NCI-H748 (cell line): ENCODE measurements around the gene ZNF655.
A peak's percentile ranks its signal among the peaks of the same experiment; 100 is the strongest.
"Not testable (repeated sequence)": the region's sequence is repeated elsewhere in the genome, so short reads cannot be mapped to it uniquely, and the experiment has no call there.

Experiments used
- DNase-seq: peaks from one replicate; lab custom pipeline; 2025; ENCODE audit not compliant: unreplicated experiment; lab: John Stamatoyannopoulos, UW

The ZNF655 gene

DNA sequence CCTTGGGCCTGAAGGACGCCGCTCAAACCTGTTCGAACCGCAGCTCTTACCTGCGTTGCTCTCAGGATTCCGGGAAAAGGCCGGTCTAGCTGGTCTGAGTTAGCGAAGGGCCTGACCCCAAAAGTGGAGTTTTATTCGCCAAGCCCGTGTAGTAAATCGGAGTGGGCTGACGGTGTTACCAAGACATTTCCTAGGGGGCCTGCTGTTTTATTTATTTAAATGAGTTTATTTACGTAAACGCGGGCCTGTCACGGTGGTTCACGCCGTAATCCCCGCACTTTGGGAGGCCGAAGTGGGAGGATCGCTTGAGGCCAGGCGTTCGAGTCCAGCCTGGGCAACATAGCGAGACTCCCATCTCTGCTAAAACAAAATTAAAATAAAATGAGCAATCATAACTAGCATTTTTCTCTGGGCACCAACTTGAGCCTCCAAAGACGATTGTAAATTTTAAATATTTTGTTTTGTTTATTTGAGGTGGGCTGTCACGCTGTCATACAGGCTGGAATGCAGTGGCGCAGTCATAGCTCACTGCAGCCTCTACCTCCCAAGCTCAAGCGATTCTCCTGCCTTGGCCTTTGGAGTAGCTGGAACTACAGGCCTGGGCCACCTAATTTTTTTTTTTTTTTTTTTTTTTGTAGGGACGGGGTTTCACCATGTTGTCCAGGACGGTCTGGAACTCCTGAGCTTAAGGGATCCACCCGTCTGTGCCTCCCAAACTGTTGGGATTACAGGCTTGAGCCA lies 903 bp downstream of the ZNF655 start:
- DNase-seq, result peak; percentile 54

- no peak for DNase-seq
These were observed 2.6 kb downstream of the ZNF655 start for GRCh38 chr7:99560834-99561736.

GRCh38 chr7:99561737-99562051 lies 3.3 kb downstream of the ZNF655 start:
- DNase-seq, result no peak

- DNase-seq, result no peak
These were observed 3.8 kb downstream of the ZNF655 start for GRCh38 chr7:99562114-99562784.

DNA sequence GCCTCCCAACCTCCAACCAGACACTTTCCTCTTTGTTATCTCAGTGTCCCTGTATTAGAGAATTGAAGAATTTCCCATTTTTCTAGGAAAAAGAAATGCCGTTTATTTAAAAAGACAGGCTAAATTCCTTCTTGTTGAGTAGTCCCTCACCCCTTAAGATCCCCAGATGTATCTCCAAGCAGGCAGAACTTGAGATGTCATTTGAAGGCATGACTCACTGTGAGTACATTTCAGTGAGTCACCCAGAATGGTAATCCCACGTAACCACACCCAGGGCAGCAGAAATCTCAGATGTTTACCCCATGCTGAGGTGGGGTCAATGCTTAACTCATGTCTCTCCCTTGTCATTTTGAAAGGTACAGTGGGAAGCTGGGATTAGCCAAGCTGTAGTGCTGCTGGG lies 4.4 kb downstream of the ZNF655 start:
- no peak for DNase-seq

GRCh38 chr7:99563650-99564049 lies 5.2 kb downstream of the ZNF655 start:
- DNase-seq, result no peak

- not testable (repeated sequence) for DNase-seq
These were observed 10.3 kb downstream of the ZNF655 start for GRCh38 chr7:99568770-99569169.

GRCh38 chr7:99571768-99572167 lies 13.3 kb downstream of the ZNF655 start:
- DNase-seq, result no peak

DNA sequence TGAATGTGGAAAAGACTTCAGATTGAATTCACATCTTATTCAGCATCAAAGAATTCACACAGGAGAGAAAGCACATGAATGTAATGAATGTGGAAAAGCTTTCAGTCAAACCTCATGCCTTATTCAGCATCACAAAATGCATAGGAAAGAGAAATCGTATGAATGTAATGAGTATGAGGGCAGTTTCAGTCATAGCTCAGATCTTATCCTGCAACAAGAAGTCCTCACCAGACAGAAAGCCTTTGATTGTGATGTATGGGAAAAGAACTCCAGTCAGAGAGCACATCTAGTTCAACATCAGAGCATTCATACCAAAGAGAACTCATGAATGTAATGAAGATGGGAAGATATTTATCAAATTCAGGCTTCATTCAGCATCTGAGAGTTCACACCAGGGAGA lies 14.8 kb downstream of the ZNF655 start:
- DNase-seq, result no peak

DNA sequence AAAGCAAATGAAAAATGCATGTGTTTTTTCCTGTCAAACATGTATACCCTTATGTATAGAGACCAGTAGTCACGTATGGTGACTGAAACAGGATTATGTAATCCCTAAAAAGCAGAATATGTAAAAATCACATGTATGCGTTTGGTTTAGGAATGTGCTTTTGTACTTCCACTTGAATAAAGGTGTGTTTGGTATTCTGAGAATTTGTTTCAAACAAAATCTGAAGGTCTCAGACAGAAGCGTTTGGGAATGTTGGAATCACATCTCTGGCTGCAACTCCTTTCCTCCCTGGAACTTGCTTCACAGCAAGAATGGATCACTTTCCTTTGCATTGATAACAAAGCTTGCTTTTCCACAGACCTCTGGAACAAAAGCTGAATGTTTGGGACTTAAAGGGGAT lies 17.8 kb downstream of the ZNF655 start:
- no peak for DNase-seq

DNA sequence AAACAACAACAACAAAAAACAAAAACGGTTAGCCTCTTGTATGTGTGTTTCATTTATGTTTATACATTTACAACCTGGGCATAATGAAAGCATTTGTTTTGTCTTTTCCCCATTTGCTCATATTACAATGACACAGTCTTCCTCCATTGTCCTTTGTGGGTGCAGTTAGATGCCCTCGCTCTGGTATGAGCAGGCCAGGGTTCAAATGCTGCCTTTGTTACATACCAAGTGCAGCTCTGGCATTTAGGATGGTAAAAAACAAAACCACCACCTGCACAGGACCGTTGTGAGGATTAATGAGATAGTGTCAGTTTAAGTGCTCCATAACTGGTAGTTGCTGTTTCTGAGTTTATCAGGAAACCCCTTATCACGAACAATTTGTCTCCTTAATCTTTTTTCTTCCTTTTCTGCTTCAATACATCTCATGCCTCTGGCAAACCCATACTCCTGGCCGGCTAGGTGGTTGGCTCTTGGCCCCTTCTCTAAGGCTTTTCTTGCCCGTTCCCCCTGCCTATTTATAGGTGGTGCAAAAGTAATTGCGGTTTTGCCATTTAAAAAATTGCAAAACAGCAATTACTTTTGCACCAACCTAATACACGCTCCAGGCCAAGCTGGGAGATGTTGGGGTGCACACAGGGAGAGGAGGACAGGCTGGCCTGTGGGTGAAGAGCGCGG lies 21.0 kb downstream of the ZNF655 start:
- DNase-seq, result no peak

DNA sequence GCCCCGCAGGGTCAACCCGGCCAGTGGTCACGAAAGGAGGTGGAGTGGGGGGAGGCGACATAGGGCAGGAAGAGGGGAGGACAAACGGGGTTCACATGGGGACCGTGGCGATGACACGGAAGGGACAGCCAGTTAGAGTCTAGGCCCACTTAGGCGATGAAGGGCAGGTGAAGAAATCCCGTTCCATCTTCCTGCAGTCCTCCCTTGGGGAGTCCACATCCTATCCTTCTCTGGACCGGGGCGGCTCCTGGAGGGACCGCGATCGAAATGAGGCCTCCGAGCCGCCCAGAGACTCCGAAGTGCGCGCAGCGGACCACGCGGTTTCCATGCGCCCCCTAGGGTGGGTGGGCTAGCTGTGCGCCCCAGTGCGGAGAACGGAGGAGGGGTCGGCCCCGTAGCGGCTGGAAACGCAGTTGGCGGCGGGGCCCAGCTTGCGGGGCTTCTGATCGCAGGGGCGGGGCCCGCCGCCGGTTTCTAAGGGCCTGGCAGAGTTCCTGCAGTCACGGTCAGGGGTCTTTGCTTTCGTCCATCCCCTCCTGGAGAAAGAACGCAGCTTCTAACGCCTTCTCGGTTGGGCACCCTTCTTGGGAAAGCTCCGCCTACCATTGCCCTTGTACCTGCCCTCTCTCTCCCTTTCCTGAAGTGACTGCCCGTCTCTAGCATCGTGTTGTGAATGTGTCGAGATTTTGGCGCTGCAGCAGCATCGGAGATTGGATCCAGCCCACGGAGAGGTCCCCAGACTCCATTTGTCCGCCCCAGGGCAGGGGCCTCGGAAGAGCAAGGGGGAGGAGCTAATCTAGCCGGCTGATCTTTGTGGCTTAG lies 21.7 kb downstream of the ZNF655 start:
- DNase-seq, result peak; percentile 82

GRCh38 chr7:99580778-99581332 lies 22.4 kb downstream of the ZNF655 start:
- not testable (repeated sequence) for DNase-seq

- DNase-seq, result no peak
These were observed 30.4 kb downstream of the ZNF655 start for GRCh38 chr7:99588868-99589267.

DNA sequence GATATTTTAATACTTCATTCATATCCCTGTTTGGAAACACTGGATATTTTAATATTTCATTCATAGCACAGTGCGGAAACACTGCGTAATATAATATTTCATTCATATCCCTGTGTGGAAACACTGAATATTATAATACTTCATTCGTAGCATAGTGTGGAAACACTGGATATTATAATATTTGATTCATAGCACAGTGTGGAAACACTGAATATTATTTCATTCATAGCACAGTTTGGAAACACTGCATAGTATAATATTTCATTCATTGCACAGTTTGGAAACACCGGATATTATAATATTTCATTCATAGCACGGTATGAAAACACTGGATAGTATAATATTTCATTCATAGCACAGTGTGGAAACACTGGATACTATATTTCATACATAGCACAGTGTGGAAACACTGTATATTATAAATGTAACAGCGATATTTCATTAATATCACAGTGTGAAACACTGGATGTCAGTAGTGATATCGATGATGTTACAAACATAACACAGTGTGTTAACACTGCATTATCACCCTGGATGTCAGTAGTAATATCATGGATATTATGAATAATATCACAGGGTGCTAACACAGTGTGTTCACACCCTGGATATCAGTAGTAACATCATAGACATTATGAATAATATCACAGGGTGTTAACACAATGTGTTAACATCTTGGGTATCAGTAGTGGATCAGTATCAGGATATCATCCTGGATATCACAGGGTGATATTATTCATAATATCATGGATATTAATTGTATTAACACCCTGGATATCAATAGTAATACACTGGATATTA lies 36.7 kb downstream of the ZNF655 start:
- DNase-seq, result no peak

GRCh38 chr7:99596408-99596955 lies 38.0 kb downstream of the ZNF655 start:
- DNase-seq, result no peak

- DNase-seq, result no peak
These were observed 39.5 kb downstream of the ZNF655 start, which contains the start of gene TMEM225B for GRCh38 chr7:99597762-99598501. TMEM225B (plus strand) TSS chr7:99598267; CDS start chr7:99604389, 6,122 bp downstream.

GRCh38 chr7:99599836-99600235 lies 41.4 kb downstream of the ZNF655 start:
- DNase-seq, result no peak
